Measurements from ENCODE around the gene PANK1. TPM values are rescaled to one million over a fixed set of nuclear protein-coding genes. Genes with fewer than 3 reads are reported as not detected.

The PANK1 gene
- total and polyA plus RNA-seq, 2 donors from 2014 or later: 5.4 to 31.3 TPM

- intact Hi-C loops (cut with DNase I): no loop called here
Measured at GRCh38 chr10:89613582-89613981, 31.5 kb downstream of the PANK1 start.

GRCh38 chr10:89611282-89611681 is 33.8 kb downstream of the PANK1 start:
- H3K4me3 ChIP-seq (ENCODE audit: low read length in 3 of 3): no peak overlapping the region
- intact Hi-C loops (cut with DNase I): no loop called here
- H3K27ac ChIP-seq (ENCODE audit: low read depth in 2 of 2, low read length in 2 of 2): no peak overlapping the region
- FAIRE-seq (no peak), DNase-seq (no peak)
- no peak overlapping the region for H3K9ac ChIP-seq (ENCODE audit: low read length in 3 of 3)
- H3K27me3 ChIP-seq (ENCODE audit: control insufficient read depth, insufficient read depth, low read length): no peaks in the 10 kb centered on the region
- peaks cover 0 to 17% (median 6%) of the 10 kb centered on the region in 3 donors for H3K36me3 ChIP-seq (ENCODE audit: control insufficient read depth in 2 of 3, insufficient read depth in 3 of 3, low read length in 3 of 3)
- H3K4me1 ChIP-seq (ENCODE audit: control insufficient read depth in 2 of 3, insufficient read depth in 2 of 3, low read depth in 1 of 3, low read length in 3 of 3): peaks cover 0 to under 1% (median 0%) of the 10 kb centered on the region in 3 donors
- no peak for TF ChIP-seq CTCF (IDR thresholded peaks at IDR 0.05; ENCODE audit: borderline replicate concordance, extremely low read depth, insufficient read depth)
- H3K9me3 ChIP-seq (ENCODE audit: control insufficient read depth in 2 of 3, insufficient read depth in 1 of 3, low read length in 3 of 3): no peaks in the 10 kb centered on the region

More at GRCh38 chr10:89613582-89613981, 31.5 kb downstream of the PANK1 start:
- no peak for FAIRE-seq
- Histone ChIP-seq H3K27me3 (ENCODE audit: control insufficient read depth, insufficient read depth, low read length) (no peaks in the 10 kb centered on the region), H3K4me3 (ENCODE audit: low read length in 3 of 3) (no peak overlapping the region), H3K9me3 (ENCODE audit: control insufficient read depth in 2 of 3, insufficient read depth in 1 of 3, low read length in 3 of 3) (no peaks in the 10 kb centered on the region), H3K36me3 (ENCODE audit: control insufficient read depth in 2 of 3, insufficient read depth in 3 of 3, low read length in 3 of 3) (peaks cover 0 to 17% (median 6%) of the 10 kb centered on the region in 3 donors), H3K4me1 (ENCODE audit: control insufficient read depth in 2 of 3, insufficient read depth in 2 of 3, low read depth in 1 of 3, low read length in 3 of 3) (no peaks in the 10 kb centered on the region), H3K9ac (ENCODE audit: low read length in 3 of 3) (no peak overlapping the region), H3K27ac (ENCODE audit: low read depth in 2 of 2, low read length in 2 of 2) (no peak overlapping the region)
- no peak for DNase-seq
- TF ChIP-seq CTCF (IDR thresholded peaks at IDR 0.05; ENCODE audit: borderline replicate concordance, extremely low read depth, insufficient read depth): no peak

- DNase-seq: no peak
Measured at GRCh38 chr10:89609833-89610346, 35.2 kb downstream of the PANK1 start.

More at GRCh38 chr10:89609833-89610346, 35.2 kb downstream of the PANK1 start:
- Histone ChIP-seq H3K4me1 (ENCODE audit: control insufficient read depth in 2 of 3, insufficient read depth in 2 of 3, low read depth in 1 of 3, low read length in 3 of 3) (peaks cover 0 to 6% (median 0%) of the 10 kb centered on the region in 3 donors), H3K9me3 (ENCODE audit: control insufficient read depth in 2 of 3, insufficient read depth in 1 of 3, low read length in 3 of 3) (no peaks in the 10 kb centered on the region), H3K27me3 (ENCODE audit: control insufficient read depth, insufficient read depth, low read length) (no peaks in the 10 kb centered on the region), H3K27ac (ENCODE audit: low read depth in 2 of 2, low read length in 2 of 2) (no peak overlapping the region), H3K4me3 (ENCODE audit: low read length in 3 of 3) (no peak overlapping the region), H3K36me3 (ENCODE audit: control insufficient read depth in 2 of 3, insufficient read depth in 3 of 3, low read length in 3 of 3) (peaks cover 0 to 17% (median 6%) of the 10 kb centered on the region in 3 donors), H3K9ac (ENCODE audit: low read length in 3 of 3) (no peak overlapping the region)
- intact Hi-C loops (cut with DNase I): no loop called here
- no peak for TF ChIP-seq CTCF (IDR thresholded peaks at IDR 0.05; ENCODE audit: borderline replicate concordance, extremely low read depth, insufficient read depth)
- no peak for FAIRE-seq

Measured in kidney (tissue), 14 donors.